OCI-LY1 (cell line): Measurements from ENCODE around the gene CACNA1B.

ENCODE experiments used
- EZH2 ChIP-seq: fragments of 200-600 bp; sonication (generic), shearing (Covaris generic); IDR thresholded peaks from 2 replicates; pipeline ENCODE4 v1.8.0; 2017; ENCODE audit warnings: borderline replicate concordance, mixed run types, mild to moderate bottlenecking, antibody characterized with exemption, low read length, moderate library complexity, mixed read lengths
- TF ChIP-seq, protein P1 (sequence below): fragments of 200-600 bp; sonication (generic), shearing (Covaris generic); IDR thresholded peaks from 2 replicates; pipeline ENCODE4 v1.5.1; 2017; ENCODE audit warnings: mild to moderate bottlenecking, antibody characterized with exemption, low read length, moderate library complexity, mixed read lengths

DNA sequence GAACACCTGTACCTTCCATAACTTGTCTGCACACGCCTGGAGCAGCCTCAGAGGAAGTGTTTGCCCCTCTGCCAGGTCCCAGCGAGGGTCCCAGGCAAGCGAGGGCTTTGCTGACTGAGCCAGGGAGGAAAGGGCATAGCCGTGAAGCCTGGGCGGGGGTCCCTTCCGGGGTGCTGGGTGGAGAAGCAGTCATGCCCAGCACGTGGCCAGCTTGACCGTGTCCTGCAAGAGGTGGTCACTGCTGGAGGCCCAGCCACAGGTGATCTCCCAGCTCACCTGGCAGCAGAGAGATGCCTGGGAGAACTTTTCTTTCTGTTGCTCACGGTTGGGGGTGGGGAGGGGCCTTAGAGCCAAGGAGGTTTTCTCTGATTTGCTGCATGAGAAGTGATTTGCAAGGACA lies 195.3 kb downstream of the CACNA1B start:
- TF ChIP-seq, protein P1, sequence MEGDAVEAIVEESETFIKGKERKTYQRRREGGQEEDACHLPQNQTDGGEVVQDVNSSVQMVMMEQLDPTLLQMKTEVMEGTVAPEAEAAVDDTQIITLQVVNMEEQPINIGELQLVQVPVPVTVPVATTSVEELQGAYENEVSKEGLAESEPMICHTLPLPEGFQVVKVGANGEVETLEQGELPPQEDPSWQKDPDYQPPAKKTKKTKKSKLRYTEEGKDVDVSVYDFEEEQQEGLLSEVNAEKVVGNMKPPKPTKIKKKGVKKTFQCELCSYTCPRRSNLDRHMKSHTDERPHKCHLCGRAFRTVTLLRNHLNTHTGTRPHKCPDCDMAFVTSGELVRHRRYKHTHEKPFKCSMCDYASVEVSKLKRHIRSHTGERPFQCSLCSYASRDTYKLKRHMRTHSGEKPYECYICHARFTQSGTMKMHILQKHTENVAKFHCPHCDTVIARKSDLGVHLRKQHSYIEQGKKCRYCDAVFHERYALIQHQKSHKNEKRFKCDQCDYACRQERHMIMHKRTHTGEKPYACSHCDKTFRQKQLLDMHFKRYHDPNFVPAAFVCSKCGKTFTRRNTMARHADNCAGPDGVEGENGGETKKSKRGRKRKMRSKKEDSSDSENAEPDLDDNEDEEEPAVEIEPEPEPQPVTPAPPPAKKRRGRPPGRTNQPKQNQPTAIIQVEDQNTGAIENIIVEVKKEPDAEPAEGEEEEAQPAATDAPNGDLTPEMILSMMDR, result no peak
- no peak for TF ChIP-seq EZH2
